ENCODE results near the gene C9orf78.

The C9orf78 gene

DNA sequence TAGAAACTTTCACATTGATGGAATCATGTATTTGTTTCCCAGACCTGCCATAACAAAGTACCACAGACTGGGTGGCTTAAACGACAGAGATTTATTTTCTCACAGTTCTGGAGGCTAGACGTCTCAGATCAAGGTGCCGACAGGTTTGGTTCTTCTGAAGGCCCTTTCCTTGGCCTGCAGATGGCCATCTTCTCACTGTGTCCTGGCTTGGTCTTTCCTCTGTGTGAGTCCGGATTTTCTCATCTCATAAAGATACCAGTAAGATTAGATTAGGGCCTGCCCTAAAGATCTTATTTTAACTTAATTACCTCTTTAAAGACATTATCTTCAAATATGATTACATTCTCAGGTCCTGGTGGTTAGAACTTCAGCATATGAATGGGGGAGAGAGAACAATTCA, 6.0 kb upstream of the C9orf78 start:
- DNase-seq (ENCODE audit: low read depth): no peak

DNA sequence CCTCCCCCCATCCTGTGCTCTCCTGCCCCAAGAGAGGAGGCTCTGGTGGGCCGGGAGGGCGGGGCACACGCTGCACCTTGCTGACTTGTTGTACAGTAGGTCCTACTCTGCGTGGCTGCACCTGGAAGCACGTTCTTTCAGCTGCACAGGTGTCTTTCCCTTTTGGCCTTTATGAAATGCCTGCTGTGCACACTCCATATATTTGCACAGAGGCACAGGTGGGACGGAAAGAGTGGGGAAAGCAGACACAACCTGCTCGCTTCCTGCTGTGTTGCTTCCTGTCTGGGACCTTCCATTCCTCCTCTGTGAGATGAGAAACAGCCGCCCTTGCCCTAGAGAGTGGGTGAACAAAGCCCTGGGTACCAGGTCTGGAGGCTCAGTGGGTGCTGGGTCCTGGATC, 5.0 kb upstream of the C9orf78 start:
- no peak for DNase-seq (ENCODE audit: low read depth)

DNA sequence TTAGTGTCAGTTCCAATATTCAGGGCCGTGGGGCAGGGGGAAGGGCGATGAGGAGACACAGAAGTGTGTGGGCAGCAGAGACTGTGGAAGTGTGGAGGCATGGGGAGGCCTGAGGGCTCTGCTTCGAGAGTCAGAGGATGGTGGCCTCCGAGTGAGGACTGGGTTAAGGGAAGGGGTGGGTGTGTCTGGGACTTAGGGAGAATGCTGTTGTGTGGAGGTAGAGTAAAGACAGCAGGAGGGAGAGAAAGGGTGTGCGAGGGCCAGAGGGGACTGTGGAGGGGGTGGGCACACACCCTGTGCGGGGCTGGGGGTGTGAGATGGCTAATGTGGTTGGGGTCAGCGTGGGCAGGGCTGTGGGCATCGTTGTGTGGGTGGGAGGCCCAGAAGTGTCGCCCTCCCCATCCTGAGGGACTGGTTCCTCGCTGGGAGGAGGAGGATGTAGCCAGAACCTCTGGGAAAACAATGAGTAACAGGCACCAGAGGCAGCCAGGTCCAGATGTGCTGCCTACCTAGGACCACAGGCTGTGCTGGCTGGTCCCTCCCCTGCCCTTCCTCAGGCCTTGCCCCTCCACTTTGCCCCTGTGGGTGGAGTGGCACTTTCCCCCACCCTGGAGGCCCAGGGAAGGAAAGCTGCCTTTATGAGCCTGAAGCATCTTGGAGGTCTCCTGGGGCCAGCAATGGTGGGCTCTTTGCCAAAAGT, 4.4 kb upstream of the C9orf78 start:
- no peak for DNase-seq (ENCODE audit: low read depth)

DNA sequence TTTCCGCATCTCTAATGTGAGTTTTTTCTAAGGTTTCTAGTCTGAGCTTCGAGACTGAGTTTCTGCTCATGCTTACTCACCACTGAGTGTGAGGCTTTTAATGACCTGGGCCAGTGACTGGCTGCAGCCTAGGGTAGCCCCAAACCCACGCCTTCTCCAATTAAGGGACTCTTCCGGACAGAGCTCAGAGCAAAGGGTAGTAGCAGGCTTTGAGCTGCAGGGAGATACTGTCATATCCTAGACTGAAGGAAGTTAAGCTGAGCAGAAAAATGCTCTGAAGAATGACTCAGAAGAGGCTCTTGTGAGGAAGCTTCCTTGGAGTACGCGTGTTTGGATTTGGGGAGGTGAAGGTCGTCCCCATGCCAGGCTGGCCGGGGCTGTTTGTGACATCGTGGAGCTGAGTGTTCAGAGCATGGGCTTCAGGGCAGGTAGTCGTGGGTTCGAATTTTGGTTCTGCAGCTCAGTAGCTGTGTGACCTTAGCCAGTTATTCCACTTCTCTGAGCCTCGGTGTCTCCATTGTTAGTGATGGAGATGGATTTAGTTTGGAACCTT, 3.7 kb upstream of the C9orf78 start:
- no peak for DNase-seq (ENCODE audit: low read depth)

DNA sequence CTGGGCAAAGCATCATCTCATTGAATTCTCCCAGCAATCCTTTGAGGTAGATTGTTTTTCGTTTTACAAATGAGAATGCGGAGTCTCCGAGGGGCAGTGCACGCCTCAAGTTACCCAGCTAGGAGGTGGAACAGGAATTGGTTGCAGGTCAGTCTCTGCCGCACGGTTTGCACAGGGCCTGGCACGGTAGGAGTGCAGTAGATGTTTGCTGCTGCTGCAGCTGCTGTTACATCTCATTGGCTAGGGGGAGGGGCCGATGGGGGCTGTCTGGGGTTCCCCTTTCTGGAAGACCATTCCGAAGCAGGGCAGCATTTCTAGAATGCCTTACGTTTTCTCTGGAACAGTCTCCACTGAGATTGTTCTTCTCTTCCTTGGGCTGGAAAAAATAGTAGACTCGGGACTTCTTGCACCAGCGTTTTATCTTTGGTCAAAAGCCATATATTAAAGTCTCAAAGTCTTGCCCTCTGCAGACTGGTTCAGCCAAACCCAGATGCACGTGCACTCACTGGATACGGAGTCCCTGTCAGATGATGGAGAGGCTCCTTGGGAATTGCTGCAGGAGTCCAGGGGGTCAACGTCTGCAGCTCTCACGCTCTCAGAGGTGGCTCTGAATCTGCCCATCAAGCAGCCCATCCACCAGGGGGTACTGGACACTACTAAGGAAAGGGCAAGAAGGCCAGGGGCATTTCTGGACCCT, 1.4 kb upstream of the C9orf78 start:
- DNase-seq (ENCODE audit: low read depth): no peak

DNA sequence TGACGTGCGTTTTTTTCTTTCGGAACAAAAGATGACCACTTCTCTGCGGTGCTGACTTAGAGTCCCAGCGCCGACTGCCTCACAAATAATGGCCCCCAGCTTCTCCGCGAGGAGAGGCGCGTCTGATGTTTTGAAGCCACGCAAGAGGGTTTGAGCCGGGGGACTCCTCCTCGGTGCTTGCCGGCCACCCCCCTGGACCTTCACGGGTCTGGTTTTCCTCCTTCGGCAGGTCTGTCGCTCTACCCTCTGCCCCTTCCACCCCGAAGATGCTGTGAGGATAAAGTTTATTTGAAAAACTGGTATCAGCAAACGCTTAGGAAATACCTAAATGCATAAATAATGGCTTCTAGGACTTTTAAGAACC, 767 bp upstream of the C9orf78 start:
- DNase-seq (ENCODE audit: low read depth): no peak

DNA sequence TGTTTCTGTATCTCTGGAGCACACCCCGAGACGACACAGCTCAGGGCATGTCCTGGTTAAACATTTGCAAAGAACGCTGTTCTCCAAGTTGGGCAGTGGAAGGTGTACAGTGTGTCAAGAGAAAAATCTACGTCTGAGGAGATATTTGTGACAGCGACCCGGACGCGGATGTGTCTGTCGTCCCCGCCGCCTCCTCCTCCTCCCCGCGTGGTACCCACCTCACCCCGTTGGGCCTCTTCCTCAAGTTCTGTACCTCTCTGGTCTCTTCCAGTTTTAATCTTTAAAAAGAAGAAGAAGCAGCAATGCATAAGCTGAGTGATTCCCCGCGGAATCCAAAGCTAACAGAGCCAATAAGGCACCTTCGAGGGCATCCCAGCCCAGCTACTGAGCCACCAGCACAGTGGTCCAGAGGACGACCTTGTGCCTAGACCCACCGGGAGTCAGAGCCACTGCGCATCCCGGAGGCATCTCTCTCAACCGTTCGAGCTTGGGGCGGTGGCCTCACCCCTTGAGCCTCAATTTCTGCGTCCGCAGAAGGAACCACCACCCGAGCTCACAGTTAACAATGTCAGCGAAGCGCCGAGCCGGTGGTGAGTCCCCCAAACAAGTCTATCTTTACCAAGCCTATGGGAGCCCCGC, 467 bp downstream of the C9orf78 start:
- DNase-seq (ENCODE audit: low read depth): no peak

DNA sequence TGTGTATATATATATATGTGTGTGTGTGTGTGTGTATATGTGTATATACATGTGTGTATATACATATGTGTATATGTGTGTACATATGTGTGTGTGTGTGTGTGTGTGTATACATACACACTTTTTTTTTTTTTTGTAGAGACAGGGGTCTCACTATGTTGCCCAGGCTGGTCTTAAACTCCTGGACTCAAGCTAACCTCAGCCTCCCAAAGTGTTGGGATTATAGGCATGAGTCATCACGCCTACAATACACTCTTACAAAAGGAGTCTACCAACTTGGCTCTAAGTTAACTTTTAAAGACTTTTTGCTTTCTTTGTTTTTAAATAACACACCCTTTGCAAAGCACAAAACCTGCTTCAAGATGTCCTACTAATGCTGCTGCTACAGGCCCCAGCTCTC, 2.1 kb downstream of the C9orf78 start:
- DNase-seq (ENCODE audit: low read depth): no peak

DNA sequence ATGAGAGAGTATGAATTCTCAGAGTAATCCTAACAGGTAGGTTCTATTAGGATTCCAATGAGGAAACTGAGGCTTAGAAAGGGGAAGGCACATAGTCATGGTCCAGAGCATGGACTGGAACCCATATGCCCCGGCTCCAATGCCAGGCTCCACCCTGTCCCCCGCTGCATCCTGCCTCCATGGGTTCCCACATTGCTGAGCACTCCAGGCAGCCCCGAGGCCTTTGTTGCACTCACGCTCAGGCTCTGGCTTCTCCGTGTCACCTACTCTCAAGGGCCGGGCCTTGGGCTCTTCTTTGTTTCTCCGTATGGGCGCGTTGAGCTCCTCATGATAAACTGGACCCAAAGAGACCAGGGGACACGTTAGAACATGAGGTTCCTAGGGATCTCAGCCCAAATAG, 6.1 kb downstream of the C9orf78 start:
- no peak for DNase-seq (ENCODE audit: low read depth)

DNA sequence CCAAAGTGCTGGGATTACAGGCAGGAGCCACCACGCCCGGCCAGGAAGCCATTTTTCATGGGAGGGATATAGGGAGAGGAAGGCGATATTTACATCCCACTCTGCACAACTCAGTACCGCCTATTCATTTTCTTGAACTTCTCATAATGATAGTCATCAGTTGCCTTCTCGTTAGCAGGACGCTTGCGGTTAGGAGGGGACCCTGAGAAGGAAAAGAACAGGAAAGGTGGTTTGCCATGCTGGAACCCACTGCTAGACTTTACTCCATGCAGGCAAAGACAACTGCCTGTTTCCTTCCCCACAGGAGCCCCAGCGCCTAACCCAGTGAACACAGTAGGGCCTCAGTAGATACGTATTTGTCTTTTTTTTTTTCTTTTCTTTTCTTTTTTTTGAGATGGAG, 7.0 kb downstream of the C9orf78 start:
- DNase-seq (ENCODE audit: low read depth): no peak

DNA sequence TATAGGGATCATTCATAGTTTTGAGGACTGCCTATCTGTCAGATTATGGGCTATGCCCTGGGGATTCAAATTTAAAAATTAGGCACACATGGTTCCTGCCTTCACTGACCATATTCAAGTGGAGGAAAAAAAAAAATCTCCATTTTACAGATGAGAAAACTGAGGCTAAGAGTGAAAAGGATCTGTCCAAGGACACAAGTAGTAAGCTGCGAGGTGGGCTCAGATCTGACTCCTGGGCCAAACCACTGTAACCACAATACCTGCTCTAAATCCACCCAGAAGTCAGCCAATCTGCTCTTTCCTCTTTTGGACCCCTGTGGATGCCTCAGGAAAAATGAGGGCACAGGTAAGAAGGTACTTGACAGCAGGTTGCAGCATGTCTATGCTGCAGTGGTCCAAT, 8.3 kb downstream of the C9orf78 start:
- DNase-seq (ENCODE audit: low read depth): no peak

DNA sequence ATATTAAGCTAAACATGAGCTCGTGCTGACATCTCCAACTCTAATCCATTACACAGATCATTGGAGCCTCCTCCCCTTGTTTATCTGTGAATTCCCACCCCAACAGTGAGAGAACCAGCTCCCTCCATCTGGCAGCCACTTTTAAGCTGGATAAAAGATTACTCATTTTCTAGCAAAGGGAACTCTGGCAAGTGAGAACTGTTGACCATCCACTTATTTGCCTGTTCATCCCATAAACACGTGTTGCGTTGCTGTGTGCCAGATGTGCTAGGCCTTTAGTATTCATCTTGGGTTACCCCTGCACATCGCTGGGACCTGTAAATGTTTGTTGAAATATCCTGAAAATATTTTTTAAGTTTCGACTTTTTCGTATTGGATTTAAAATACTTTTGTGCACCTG, 8.7 kb downstream of the C9orf78 start:
- DNase-seq (ENCODE audit: low read depth): no peak

DNA sequence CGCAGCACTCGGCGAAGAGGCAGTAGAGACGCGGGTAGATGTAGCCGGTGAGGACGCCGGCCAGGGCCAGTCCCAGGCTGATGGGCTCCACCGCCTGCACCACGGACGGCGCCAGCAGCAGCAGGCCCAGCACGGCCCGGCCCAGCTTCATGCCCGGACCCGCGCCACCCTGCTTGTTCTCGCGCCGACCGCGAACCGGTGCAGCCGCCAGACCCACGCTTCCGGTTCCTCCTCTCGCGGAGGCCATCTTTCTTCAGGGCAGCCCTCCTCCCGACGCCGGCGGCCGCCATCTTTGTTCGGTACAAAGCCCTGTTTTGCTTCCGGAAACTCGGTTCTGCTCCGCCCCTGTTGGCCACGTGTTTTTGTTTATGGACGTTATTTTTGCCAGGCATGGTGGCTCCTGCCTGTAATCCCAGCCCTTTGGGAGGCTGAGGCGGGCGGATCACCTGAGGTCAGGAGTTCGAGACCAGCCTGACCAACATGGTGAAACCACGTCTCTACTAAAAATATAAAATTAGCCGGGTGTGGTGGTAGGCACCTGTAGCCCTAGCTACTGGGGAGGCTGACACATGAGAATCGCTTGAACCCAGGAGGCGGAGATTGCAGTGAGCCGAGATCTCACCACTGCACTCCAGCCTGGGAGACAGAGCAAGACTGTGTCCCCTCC, 11.0 kb downstream of the C9orf78 start, which contains the start of gene TOR1A:
Gene TOR1A (minus strand): TSS at position 202 of the 667 bp plus-strand sequence. CDS start 51 bp downstream, at position 151.
- DNase-seq (ENCODE audit: low read depth): peak; percentile 85

DNA sequence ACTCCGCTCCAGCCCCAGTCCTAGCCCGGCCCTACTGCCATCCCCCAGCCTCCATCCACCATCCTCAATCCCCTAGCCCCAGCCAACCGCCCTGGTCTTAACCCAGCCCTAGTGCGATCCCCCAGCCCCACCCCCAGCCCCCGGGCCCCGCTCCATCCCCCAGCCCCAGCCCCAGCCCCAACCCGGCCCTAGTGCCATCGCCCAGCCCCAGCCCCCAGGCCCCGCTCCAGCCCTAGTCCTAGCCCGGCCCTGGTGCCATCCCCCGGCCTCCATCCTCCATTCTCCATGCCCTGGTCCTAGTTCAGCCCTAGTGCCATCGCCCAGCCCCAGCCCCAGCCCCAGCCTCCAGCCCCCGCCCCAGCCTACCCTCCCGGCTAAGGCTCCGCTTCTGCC, 11.5 kb downstream of the C9orf78 start:
- no peak for DNase-seq (ENCODE audit: low read depth)

DNA sequence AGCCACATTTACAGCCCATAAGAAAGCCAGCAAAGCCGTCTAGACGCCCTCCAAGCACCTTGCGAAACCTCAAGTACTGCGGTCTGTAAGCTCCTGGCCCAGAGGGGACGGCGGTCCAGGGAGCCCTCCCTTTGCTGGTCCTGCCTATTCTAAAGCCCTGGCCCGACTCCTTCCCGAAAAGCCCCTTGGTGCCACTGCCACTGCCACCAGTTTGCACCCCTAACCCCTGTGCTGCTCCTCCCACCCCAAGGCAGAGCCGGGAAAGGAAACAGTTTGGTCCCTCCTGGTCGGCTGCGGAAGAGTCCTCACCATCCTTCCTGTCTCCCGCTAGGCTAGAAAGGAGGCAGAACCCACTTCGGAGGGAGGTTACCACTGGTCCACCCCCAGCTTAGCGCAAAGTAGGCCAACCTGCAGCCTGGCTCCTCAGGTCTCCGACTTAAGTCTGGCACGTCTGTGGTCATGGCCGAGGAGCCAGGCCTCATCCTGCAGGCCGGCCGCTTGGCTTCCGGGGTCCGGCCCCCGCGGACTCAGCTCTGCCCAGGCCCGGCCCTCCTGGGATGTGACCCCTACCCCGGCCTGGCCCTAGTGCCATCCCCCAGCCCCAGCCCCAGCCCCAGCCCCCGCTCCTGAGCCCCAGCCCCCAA, 12.1 kb downstream of the C9orf78 start:
- no peak for DNase-seq (ENCODE audit: low read depth)

DNA sequence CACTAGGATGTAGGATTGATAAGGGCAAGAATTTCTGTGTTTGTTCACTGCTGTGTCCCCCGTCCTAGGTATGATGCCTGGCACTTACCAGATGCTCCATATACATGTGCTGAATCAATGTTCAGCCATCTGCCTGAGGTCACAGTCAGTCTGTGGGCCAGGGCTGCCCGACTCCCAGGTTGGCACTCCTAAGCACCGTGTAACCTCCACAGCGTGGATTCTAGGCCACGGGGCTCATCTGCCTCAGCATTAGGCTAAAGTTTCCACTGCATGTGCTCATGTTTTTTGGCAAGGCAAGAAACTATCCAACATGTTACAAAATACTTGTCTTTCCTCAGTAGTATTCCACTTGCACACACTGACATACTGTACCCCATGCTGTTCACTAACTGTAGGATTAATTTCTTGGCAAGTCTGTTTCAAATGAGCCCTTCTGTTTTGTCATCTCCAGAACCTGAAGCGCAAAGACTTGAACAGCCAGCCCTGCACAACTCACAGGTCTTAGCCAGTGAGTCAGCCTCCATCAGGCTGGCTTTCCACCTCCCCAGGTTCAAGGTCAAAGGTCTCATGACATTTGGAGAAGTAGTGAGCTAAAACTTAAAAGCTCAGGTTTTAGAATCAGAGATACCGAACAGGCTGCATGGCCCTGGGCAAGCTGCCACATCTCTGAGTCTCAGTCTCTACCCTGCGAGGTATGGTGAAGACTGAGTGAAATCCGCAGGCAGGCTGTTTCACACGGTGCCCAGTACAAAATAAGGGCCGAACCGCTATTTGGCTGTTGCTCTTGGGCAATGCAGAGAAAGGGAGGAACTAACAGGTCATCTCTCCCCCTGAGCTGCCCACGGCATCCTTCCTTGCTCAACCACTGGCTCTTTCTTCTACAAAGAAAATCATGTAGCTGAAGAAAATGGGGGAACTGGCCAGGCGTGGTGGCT, 18.3 kb downstream of the C9orf78 start:
- no peak for DNase-seq (ENCODE audit: low read depth)

DNA sequence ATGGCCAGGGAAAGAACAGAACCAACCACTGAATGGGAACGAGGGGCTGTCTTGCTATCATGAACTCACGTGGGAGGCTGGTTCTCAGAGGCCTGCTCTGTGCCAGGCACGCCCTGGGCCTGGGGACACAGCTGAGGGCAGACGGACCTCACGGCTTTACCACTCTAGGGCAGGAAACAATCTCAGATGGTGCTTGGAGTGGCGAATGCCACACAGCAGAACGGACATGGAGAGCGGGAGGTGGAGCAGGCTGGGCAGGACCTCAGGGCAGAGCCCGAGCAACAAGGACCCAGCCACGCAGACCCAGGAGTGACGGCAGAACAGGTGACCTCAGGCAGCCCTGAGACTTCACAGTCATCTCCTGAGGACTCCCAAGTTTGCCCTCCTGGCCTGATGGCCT, 19.8 kb downstream of the C9orf78 start:
- DNase-seq (ENCODE audit: low read depth): no peak

DNA sequence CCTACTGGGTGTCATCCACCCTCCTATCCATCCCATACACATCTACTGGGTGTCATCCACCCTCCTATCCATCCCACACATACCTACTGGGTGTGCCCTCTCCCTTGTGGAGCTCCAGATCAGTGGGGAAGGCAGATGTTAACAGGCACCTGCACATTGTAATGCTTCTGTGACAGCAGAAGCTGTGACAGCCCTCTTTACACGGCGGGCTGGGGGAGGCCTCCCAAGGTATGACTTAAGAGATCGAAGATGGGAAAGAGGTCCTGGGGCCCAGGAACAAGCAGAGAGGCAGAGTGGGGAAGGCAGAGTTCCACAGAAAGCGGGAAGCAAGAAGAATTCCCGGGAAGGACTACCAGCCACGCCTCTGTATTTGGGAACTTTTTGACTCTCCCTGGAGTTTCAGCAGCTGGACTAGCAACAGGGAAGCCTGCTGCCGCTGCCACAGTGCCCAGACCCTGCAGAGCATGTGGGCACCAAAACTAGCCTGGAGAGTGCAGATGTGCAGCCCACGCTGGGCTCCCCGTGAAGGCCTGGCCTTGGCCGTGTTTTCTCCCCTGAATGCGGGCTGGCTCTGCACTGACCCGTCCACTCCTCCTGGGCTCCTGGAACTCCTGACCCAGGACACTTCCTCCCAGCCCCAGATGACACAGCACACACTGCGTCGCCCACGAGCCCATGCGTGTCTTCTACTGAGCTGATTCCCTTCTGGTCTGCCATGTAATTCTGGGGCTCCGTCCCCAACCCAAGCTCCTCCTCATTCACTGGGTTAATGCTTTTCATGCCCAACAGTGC, 20.4 kb downstream of the C9orf78 start:
- DNase-seq (ENCODE audit: low read depth): no peak

DNA sequence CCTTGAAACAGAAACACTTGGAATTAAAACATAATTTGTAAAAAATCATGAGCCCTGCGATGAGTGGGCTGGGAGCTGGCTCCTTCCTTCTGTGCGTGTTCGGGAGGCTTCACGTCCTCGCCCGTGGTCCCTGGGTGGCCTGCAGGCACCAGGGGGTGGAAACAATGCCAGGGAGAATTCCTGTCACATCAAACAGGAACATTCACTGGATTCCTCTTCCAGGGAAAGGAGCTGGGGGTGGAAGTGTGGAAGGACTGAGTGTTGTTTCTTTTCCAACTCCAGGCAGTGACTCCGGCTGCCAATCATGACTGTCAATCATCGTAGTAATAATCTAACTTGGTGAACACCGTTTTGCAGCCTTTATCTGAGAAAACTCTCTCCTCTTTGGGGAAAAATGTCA, 21.4 kb downstream of the C9orf78 start:
- DNase-seq (ENCODE audit: low read depth): no peak

DNA sequence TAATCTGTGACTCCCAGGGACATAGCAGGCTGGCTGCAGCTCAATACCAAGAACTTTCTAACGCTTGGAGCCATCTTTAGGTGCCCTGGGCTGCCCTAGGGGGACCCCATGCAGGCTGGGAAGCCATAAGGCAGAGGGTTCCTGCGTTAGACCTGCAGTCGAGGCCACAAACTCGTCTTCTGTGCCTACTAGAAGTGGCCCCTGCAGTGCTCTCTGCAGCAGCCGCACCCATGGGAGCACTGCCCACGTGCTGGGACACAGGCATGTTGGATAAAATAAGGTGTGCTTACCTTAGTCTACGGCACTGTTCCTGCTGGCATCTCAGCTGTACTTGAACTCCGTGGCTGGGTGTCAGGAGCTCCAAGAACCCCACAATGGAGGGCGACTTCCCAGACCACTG, 22.7 kb downstream of the C9orf78 start:
- no peak for DNase-seq (ENCODE audit: low read depth)
